GM23338 (cell line): Measurements from ENCODE around the gene TMEM132D. TPM values are rescaled to one million over a fixed set of nuclear protein-coding genes. Genes with fewer than 3 reads are reported as not detected.

Experiments used
- ATAC-seq: fragments of 200-7000 bp; cut with Tn5 transposase; 3 replicates; pipeline ENCODE4 v1.9.1; 2020
- DNase-seq: peaks from one replicate; pipeline ENCODE4 v3.0.0-alpha.2; 2015; ENCODE audit warnings: low spot score
- H2AFZ ChIP-seq: fragments of 200-600 bp; sonication (generic); 2 replicates; pipeline ENCODE4 v1.8.0; 2016; ENCODE audit warnings: antibody characterized with exemption, mild to moderate bottlenecking, moderate library complexity
- H3F3A ChIP-seq: fragments of 200-600 bp; sonication (generic); replicated peaks from 2 replicates; pipeline ENCODE4 v1.8.0; 2017; ENCODE audit warnings: antibody characterized with exemption, mixed run types, low read depth
- H3K27ac ChIP-seq: fragments of 200-600 bp; sonication (generic); 2 replicates; pipeline ENCODE4 v1.6.1; 2016; ENCODE audit warnings: low read depth
- H3K27me3 ChIP-seq: fragments of 200-600 bp; sonication (generic); 2 replicates; pipeline ENCODE4 v1.8.0; 2016; ENCODE audit warnings: mild to moderate bottlenecking, mixed run types, moderate library complexity; ENCODE audit not compliant: insufficient read depth
- H3K36me3 ChIP-seq: fragments of 200-600 bp; sonication (generic); 2 replicates; pipeline ENCODE4 v1.8.0; 2016; ENCODE audit warnings: mild to moderate bottlenecking; ENCODE audit not compliant: insufficient read depth
- H3K4me1 ChIP-seq: fragments of 200-600 bp; sonication (generic); 2 replicates; pipeline ENCODE4 v1.8.0; 2016; ENCODE audit warnings: mild to moderate bottlenecking, moderate library complexity; ENCODE audit not compliant: insufficient read depth
- H3K4me2 ChIP-seq: fragments of 200-600 bp; sonication (generic); 2 replicates; pipeline ENCODE4 v1.7.1; 2017; ENCODE audit warnings: mixed run types
- H3K4me3 ChIP-seq: fragments of 200-600 bp; sonication (generic); 2 replicates; pipeline ENCODE4 v1.6.1; 2016; ENCODE audit warnings: mixed run types
- H3K79me2 ChIP-seq: fragments of 200-600 bp; sonication (generic); replicated peaks from 2 replicates; pipeline ENCODE4 v1.8.0; 2017; ENCODE audit warnings: mild to moderate bottlenecking; ENCODE audit not compliant: insufficient read depth
- H3K9me2 ChIP-seq: fragments of 200-600 bp; sonication (generic); 2 replicates; pipeline ENCODE4 v1.8.0; 2017; ENCODE audit not compliant: insufficient read depth
- H4K20me1 ChIP-seq: fragments of 200-600 bp; sonication (generic); replicated peaks from 2 replicates; pipeline ENCODE4 v1.8.0; 2017; ENCODE audit warnings: mild to moderate bottlenecking; ENCODE audit not compliant: insufficient read depth
- H3K27ac Mint-ChIP-seq: 2 replicates; pipeline ENCODE4 v1.8.0; 2020; ENCODE audit warnings: inconsistent platforms, mild to moderate bottlenecking, moderate library complexity, mixed read lengths
- H3K27me3 Mint-ChIP-seq: 3 replicates; pipeline ENCODE4 v1.8.0; 2022; ENCODE audit warnings: low read depth, mild to moderate bottlenecking, moderate library complexity, mixed read lengths, inconsistent platforms; ENCODE audit not compliant: insufficient read depth, poor library complexity
- H3K36me3 Mint-ChIP-seq: 3 replicates; pipeline ENCODE4 v1.8.0; 2021; ENCODE audit warnings: low read depth, mild to moderate bottlenecking, inconsistent platforms, moderate library complexity, mixed read lengths
- H3K4me1 Mint-ChIP-seq: 3 replicates; pipeline ENCODE4 v1.8.0; 2020; ENCODE audit warnings: mild to moderate bottlenecking, inconsistent platforms, mixed read lengths
- H3K4me3 Mint-ChIP-seq: 3 replicates; pipeline ENCODE4 v1.8.0; 2021; ENCODE audit warnings: moderate library complexity, mild to moderate bottlenecking, inconsistent platforms, mixed read lengths
- H3K9me3 Mint-ChIP-seq: 3 replicates; pipeline ENCODE4 v1.8.0; 2020; ENCODE audit warnings: moderate library complexity, mild to moderate bottlenecking, inconsistent platforms, mixed read lengths
- CREB1 ChIP-seq: fragments of 250-450 bp; sonication (Bioruptor Pico); IDR thresholded peaks from 2 replicates; pipeline ENCODE4 v1.5.0; 2020; ENCODE audit warnings: low read depth, mild to moderate bottlenecking, moderate library complexity
- EZH2 ChIP-seq: fragments of 200-600 bp; sonication (generic); IDR thresholded peaks from one replicate; pipeline ENCODE4 v1.8.0; 2017; ENCODE audit warnings: antibody characterized with exemption, mild to moderate bottlenecking, low read depth; ENCODE audit not compliant: unreplicated experiment
- EZH2phosphoT487 ChIP-seq: fragments of 200-600 bp; sonication (generic); IDR thresholded peaks from one replicate; pipeline ENCODE4 v1.8.1; 2018; ENCODE audit warnings: antibody characterized with exemption; ENCODE audit not compliant: unreplicated experiment
- JUNB ChIP-seq: IDR thresholded peaks from one replicate; pipeline ENCODE4 v1.6.1; 2016; ENCODE audit warnings: antibody characterized with exemption; ENCODE audit not compliant: unreplicated experiment
- NANOG ChIP-seq: IDR thresholded peaks from 2 replicates; pipeline ENCODE4 v1.6.1; 2016; ENCODE audit warnings: antibody characterized with exemption, borderline replicate concordance
- POLR2AphosphoS5 ChIP-seq: IDR thresholded peaks from 2 replicates; pipeline ENCODE4 v1.6.1; 2016; ENCODE audit warnings: antibody characterized with exemption, low read depth
- STAT1 ChIP-seq: IDR thresholded peaks from one replicate; pipeline ENCODE4 v1.6.1; 2016; ENCODE audit warnings: antibody characterized with exemption; ENCODE audit not compliant: unreplicated experiment
- ZNF114 ChIP-seq: fragments of 250-450 bp; sonication (Bioruptor Pico); IDR thresholded peaks from 2 replicates; pipeline ENCODE4 v1.5.0; 2020; ENCODE audit warnings: mild to moderate bottlenecking, moderate library complexity
- ZNF331 ChIP-seq: fragments of 250-450 bp; sonication (Bioruptor Pico); IDR thresholded peaks from 2 replicates; pipeline ENCODE4 v1.5.0; 2020; ENCODE audit warnings: low read depth, mild to moderate bottlenecking, moderate library complexity
- polyA plus RNA-seq: library from polyadenylated mRNA; unstranded; fragments of >200 nt; fragmentation: Nextera tagmentation; extraction: Ambion mirVana; gene quantifications from 2 replicates; pipeline ENCODE4 v1.2.1, GENCODE V29; 2016
- total RNA-seq: library from RNA; depleted of rRNA; stranded (reverse); fragments of >200 nt; shearing (Covaris generic); gene quantifications from 2 replicates; pipeline ENCODE4 v1.2.3, GENCODE V29; 2014
- TF ChIP-seq, protein P1 (sequence below): fragments of 250-450 bp; sonication (Bioruptor Pico); IDR thresholded peaks from 2 replicates; pipeline ENCODE4 v1.5.0; 2020; ENCODE audit warnings: mild to moderate bottlenecking, moderate library complexity
- TF ChIP-seq, protein P2 (sequence below): IDR thresholded peaks from 2 replicates; pipeline ENCODE4 v1.6.1; 2016; ENCODE audit warnings: antibody characterized with exemption
- TF ChIP-seq, protein P3 (sequence below): IDR thresholded peaks from one replicate; pipeline ENCODE4 v1.6.1; 2018; ENCODE audit warnings: antibody characterized with exemption; ENCODE audit not compliant: unreplicated experiment
- TF ChIP-seq, protein P4 (sequence below), 2 experiments: fragments of 200-600 bp in 1 of 2; sonication (generic) in 1 of 2; conservative IDR thresholded peaks; 2 replicates each; pipeline versions ENCODE4 v1.5.1 to v1.6.1; 2016 to 2017; ENCODE audit warnings: antibody characterized with exemption in 2 of 2, low read depth in 2 of 2, mild to moderate bottlenecking in 2 of 2, moderate library complexity in 1 of 2

TMEM132D gene
- total and polyA plus RNA-seq, 2 experiments from 2014 or later = 0.44 to 5.3 TPM

DNA sequence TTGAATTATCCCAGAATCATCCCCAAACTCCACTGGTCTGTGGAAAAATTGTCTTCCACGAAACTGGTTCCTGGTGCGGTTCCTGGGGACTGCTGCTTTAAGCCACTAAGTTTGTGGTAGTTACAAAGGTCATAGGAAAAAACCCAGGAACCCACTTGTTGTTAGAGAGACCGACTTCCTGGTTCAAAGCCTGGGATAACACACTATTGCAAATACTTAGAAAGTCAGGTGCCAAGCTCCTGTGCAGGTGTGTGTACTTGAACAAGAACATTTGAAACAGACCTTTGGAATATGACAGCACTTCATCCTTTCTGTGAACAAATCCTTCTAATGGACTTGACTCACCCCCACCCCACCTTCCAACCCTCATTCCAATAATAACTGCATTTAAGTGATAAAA, 530.9 kb downstream of the TMEM132D start:
- Mint-ChIP-seq H3K9me3 (no peaks in the 10 kb centered on the region; the same call in 1 of the 3 replicates), H3K36me3 (peaks cover 38% of the 10 kb centered on the region), H3K27ac (no peak overlapping the region), H3K27me3 (peaks cover 3% of the 10 kb centered on the region), H3K4me1 (no peaks in the 10 kb centered on the region), H3K4me3 (no peak overlapping the region)
- Histone ChIP-seq H2AFZ (no peak overlapping the region), H3K27ac (no peak overlapping the region), H3F3A (no peaks in the 10 kb centered on the region), H3K9me2 (peaks cover 3% of the 10 kb centered on the region; the same call in 1 of the 2 replicates), H3K4me3 (no peak overlapping the region), H3K27me3 (no peaks in the 10 kb centered on the region), H4K20me1 (no peaks in the 10 kb centered on the region), H3K4me1 (no peaks in the 10 kb centered on the region), H3K36me3 (no peaks in the 10 kb centered on the region; the same call in 1 of the 2 replicates), H3K79me2 (no peaks in the 10 kb centered on the region), H3K4me2 (no peak overlapping the region)
- no peak for ATAC-seq
- TF ChIP-seq ZNF331 (CRISPR knock-in tag) = no peak
- TF ChIP-seq CREB1 (CRISPR knock-in tag) = no peak
- no peak for TF ChIP-seq NANOG
- TF ChIP-seq EZH2phosphoT487 = no peak
- TF ChIP-seq, protein P1, sequence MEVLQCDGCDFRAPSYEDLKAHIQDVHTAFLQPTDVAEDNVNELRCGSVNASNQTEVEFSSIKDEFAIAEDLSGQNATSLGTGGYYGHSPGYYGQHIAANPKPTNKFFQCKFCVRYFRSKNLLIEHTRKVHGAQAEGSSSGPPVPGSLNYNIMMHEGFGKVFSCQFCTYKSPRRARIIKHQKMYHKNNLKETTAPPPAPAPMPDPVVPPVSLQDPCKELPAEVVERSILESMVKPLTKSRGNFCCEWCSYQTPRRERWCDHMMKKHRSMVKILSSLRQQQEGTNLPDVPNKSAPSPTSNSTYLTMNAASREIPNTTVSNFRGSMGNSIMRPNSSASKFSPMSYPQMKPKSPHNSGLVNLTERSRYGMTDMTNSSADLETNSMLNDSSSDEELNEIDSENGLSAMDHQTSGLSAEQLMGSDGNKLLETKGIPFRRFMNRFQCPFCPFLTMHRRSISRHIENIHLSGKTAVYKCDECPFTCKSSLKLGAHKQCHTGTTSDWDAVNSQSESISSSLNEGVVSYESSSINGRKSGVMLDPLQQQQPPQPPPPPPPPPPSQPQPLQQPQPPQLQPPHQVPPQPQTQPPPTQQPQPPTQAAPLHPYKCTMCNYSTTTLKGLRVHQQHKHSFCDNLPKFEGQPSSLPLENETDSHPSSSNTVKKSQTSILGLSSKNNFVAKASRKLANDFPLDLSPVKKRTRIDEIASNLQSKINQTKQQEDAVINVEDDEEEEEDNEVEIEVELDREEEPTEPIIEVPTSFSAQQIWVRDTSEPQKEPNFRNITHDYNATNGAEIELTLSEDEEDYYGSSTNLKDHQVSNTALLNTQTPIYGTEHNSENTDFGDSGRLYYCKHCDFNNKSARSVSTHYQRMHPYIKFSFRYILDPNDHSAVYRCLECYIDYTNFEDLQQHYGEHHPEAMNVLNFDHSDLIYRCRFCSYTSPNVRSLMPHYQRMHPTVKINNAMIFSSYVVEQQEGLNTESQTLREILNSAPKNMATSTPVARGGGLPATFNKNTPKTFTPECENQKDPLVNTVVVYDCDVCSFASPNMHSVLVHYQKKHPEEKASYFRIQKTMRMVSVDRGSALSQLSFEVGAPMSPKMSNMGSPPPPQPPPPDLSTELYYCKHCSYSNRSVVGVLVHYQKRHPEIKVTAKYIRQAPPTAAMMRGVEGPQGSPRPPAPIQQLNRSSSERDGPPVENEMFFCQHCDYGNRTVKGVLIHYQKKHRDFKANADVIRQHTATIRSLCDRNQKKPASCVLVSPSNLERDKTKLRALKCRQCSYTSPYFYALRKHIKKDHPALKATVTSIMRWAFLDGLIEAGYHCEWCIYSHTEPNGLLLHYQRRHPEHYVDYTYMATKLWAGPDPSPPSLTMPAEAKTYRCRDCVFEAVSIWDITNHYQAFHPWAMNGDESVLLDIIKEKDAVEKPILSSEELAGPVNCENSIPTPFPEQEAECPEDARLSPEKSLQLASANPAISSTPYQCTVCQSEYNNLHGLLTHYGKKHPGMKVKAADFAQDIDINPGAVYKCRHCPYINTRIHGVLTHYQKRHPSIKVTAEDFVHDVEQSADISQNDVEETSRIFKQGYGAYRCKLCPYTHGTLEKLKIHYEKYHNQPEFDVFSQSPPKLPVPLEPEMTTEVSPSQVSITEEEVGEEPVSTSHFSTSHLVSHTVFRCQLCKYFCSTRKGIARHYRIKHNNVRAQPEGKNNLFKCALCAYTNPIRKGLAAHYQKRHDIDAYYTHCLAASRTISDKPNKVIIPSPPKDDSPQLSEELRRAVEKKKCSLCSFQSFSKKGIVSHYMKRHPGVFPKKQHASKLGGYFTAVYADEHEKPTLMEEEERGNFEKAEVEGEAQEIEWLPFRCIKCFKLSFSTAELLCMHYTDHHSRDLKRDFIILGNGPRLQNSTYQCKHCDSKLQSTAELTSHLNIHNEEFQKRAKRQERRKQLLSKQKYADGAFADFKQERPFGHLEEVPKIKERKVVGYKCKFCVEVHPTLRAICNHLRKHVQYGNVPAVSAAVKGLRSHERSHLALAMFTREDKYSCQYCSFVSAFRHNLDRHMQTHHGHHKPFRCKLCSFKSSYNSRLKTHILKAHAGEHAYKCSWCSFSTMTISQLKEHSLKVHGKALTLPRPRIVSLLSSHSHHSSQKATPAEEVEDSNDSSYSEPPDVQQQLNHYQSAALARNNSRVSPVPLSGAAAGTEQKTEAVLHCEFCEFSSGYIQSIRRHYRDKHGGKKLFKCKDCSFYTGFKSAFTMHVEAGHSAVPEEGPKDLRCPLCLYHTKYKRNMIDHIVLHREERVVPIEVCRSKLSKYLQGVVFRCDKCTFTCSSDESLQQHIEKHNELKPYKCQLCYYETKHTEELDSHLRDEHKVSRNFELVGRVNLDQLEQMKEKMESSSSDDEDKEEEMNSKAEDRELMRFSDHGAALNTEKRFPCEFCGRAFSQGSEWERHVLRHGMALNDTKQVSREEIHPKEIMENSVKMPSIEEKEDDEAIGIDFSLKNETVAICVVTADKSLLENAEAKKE (CRISPR knock-in tag) = no peak
- TF ChIP-seq, protein P2, sequence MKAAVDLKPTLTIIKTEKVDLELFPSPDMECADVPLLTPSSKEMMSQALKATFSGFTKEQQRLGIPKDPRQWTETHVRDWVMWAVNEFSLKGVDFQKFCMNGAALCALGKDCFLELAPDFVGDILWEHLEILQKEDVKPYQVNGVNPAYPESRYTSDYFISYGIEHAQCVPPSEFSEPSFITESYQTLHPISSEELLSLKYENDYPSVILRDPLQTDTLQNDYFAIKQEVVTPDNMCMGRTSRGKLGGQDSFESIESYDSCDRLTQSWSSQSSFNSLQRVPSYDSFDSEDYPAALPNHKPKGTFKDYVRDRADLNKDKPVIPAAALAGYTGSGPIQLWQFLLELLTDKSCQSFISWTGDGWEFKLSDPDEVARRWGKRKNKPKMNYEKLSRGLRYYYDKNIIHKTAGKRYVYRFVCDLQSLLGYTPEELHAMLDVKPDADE = no peak
- TF ChIP-seq ZNF114 (CRISPR knock-in tag) = no peak
- no peak for TF ChIP-seq POLR2AphosphoS5
- TF ChIP-seq JUNB = no peak
- TF ChIP-seq, protein P3, sequence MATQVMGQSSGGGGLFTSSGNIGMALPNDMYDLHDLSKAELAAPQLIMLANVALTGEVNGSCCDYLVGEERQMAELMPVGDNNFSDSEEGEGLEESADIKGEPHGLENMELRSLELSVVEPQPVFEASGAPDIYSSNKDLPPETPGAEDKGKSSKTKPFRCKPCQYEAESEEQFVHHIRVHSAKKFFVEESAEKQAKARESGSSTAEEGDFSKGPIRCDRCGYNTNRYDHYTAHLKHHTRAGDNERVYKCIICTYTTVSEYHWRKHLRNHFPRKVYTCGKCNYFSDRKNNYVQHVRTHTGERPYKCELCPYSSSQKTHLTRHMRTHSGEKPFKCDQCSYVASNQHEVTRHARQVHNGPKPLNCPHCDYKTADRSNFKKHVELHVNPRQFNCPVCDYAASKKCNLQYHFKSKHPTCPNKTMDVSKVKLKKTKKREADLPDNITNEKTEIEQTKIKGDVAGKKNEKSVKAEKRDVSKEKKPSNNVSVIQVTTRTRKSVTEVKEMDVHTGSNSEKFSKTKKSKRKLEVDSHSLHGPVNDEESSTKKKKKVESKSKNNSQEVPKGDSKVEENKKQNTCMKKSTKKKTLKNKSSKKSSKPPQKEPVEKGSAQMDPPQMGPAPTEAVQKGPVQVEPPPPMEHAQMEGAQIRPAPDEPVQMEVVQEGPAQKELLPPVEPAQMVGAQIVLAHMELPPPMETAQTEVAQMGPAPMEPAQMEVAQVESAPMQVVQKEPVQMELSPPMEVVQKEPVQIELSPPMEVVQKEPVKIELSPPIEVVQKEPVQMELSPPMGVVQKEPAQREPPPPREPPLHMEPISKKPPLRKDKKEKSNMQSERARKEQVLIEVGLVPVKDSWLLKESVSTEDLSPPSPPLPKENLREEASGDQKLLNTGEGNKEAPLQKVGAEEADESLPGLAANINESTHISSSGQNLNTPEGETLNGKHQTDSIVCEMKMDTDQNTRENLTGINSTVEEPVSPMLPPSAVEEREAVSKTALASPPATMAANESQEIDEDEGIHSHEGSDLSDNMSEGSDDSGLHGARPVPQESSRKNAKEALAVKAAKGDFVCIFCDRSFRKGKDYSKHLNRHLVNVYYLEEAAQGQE = no peak
- no peak for TF ChIP-seq STAT1
- TF ChIP-seq EZH2 = no peak
- TF ChIP-seq, protein P4, sequence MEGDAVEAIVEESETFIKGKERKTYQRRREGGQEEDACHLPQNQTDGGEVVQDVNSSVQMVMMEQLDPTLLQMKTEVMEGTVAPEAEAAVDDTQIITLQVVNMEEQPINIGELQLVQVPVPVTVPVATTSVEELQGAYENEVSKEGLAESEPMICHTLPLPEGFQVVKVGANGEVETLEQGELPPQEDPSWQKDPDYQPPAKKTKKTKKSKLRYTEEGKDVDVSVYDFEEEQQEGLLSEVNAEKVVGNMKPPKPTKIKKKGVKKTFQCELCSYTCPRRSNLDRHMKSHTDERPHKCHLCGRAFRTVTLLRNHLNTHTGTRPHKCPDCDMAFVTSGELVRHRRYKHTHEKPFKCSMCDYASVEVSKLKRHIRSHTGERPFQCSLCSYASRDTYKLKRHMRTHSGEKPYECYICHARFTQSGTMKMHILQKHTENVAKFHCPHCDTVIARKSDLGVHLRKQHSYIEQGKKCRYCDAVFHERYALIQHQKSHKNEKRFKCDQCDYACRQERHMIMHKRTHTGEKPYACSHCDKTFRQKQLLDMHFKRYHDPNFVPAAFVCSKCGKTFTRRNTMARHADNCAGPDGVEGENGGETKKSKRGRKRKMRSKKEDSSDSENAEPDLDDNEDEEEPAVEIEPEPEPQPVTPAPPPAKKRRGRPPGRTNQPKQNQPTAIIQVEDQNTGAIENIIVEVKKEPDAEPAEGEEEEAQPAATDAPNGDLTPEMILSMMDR (conservative IDR thresholded peaks at IDR 0.05; ENCODE audit: low read depth in 2 of 2) = no peak
- no peak for DNase-seq
